Neural progenitor cell (in vitro differentiated cells): ENCODE data around the gene CAPZB. TPM values are rescaled to one million over a fixed set of nuclear protein-coding genes. Genes with fewer than 3 reads are reported as not detected.
A peak's percentile ranks its signal among the peaks of the same experiment; 100 is the strongest.

Experiments
- DNase-seq: peaks from one replicate; pipeline ENCODE4 v3.0.0-alpha.2; 2016; ENCODE audit warnings: low spot score
- H2AFZ ChIP-seq: fragments of 200-600 bp; sonication (generic); replicated peaks from 2 replicates; pipeline ENCODE4 v1.6.1; 2016; ENCODE audit warnings: antibody characterized with exemption
- H3F3A ChIP-seq: fragments of 200-600 bp; sonication (generic); 2 replicates; pipeline ENCODE4 v1.6.1; 2016; ENCODE audit warnings: antibody characterized with exemption, low read depth
- H3K27ac ChIP-seq: fragments of 200-600 bp; sonication (generic); 2 replicates; pipeline ENCODE4 v1.5.1; 2016; ENCODE audit warnings: mild to moderate bottlenecking
- H3K27me3 ChIP-seq: fragments of 200-600 bp; sonication (generic); 2 replicates; pipeline ENCODE4 v1.6.1; 2016; ENCODE audit warnings: mild to moderate bottlenecking, moderate library complexity
- H3K36me3 ChIP-seq: fragments of 200-600 bp; sonication (generic); 2 replicates; pipeline ENCODE4 v1.5.1; 2016
- H3K4me1 ChIP-seq: fragments of 200-600 bp; sonication (generic); 2 replicates; pipeline ENCODE4 v1.6.1; 2016; ENCODE audit warnings: mixed run types
- H3K4me2 ChIP-seq: fragments of 200-600 bp; sonication (generic); 2 replicates; pipeline ENCODE4 v1.6.1; 2016
- H3K4me3 ChIP-seq: fragments of 200-600 bp; sonication (generic); 2 replicates; pipeline ENCODE4 v1.5.1; 2016
- H3K79me2 ChIP-seq: fragments of 200-600 bp; sonication (generic); 2 replicates; pipeline ENCODE4 v1.6.1; 2016; ENCODE audit warnings: low read depth
- H3K9ac ChIP-seq: fragments of 200-600 bp; sonication (generic); 2 replicates; pipeline ENCODE4 v1.6.1; 2016
- H3K9me3 ChIP-seq: fragments of 200-600 bp; sonication (generic); 2 replicates; pipeline ENCODE4 v1.5.1; 2016; ENCODE audit warnings: low read depth
- H4K20me1 ChIP-seq: fragments of 200-600 bp; sonication (generic); 2 replicates; pipeline ENCODE4 v1.6.1; 2016; ENCODE audit warnings: low read depth
- H3K27ac Mint-ChIP-seq: 3 replicates; pipeline ENCODE4 v1.8.0; 2021; ENCODE audit warnings: mixed read lengths
- H3K27me3 Mint-ChIP-seq: 2 replicates; pipeline ENCODE4 v1.8.0; 2022; ENCODE audit warnings: low read depth, mild to moderate bottlenecking, inconsistent platforms, moderate library complexity, mixed read lengths; ENCODE audit not compliant: insufficient read depth
- H3K36me3 Mint-ChIP-seq: 3 replicates; pipeline ENCODE4 v1.8.0; 2021; ENCODE audit warnings: mixed read lengths
- H3K4me1 Mint-ChIP-seq: 3 replicates; pipeline ENCODE4 v1.8.0; 2021; ENCODE audit warnings: mixed read lengths
- H3K4me3 Mint-ChIP-seq: 3 replicates; pipeline ENCODE4 v1.8.0; 2021; ENCODE audit warnings: mild to moderate bottlenecking, moderate library complexity, mixed read lengths
- H3K9me3 Mint-ChIP-seq: 3 replicates; pipeline ENCODE4 v1.8.0; 2020; ENCODE audit warnings: mixed read lengths
- EZH2 ChIP-seq: fragments of 200-600 bp; sonication (generic); IDR thresholded peaks from 2 replicates; pipeline ENCODE4 v1.6.1; 2017; ENCODE audit warnings: antibody characterized with exemption, mild to moderate bottlenecking, moderate library complexity
- EZH2phosphoT487 ChIP-seq: fragments of 200-600 bp; sonication (generic); IDR thresholded peaks from 2 replicates; pipeline ENCODE4 v1.6.1; 2017; ENCODE audit warnings: antibody characterized with exemption
- total RNA-seq: library from RNA; depleted of rRNA; stranded (reverse); fragments of >200 nt; gene quantifications from 2 replicates; pipeline ENCODE4 v1.2.3, GENCODE V29; 2015; ENCODE audit warnings: low replicate concordance
- TF ChIP-seq, protein P1 (sequence below): fragments of 200-600 bp; sonication (generic); IDR thresholded peaks from 2 replicates; pipeline ENCODE4 v1.5.1; 2017; ENCODE audit warnings: antibody characterized with exemption, mild to moderate bottlenecking

Gene CAPZB
- total RNA-seq, 1 donor from 2014 or later: 134 TPM

DNA sequence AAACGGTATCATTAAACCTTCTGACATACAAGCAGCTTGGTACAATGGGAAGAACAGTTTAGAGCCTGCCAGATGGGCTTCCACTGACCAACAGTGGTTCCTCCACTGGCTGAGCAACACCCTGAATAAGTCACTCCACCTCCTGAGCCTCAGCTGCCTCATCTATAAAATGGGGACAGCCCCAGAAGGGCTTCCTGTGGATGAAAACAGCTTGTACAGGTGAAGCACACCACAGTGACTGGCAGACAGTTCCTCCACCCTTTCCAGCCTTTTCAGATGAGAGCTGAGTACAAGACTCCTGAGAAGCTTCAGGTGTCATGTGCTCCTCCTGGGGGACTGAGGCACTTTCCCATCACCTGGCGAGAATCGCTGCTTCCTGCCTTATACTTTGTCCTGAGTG, 2.1 kb downstream of the CAPZB start:
- Histone ChIP-seq H3K4me1 (peaks cover 40% of the 10 kb centered on the region), H3K4me2 (peak overlapping the region; percentile 99), H3K9me3 (no peaks in the 10 kb centered on the region), H3K27me3 (no peaks in the 10 kb centered on the region), H3K4me3 (peak overlapping the region; percentile 90), H3K27ac (no peak overlapping the region), H2AFZ (no peak overlapping the region), H3F3A (peaks cover 15% of the 10 kb centered on the region), H3K79me2 (peaks cover 74% of the 10 kb centered on the region), H4K20me1 (peaks cover 68% of the 10 kb centered on the region), H3K36me3 (no peaks in the 10 kb centered on the region), H3K9ac (no peak overlapping the region)
- Mint-ChIP-seq H3K4me3 (peak overlapping the region; percentile 97), H3K9me3 (no peaks in the 10 kb centered on the region), H3K4me1 (peaks cover 57% of the 10 kb centered on the region), H3K27ac (no peak overlapping the region), H3K27me3 (peaks cover 4% of the 10 kb centered on the region), H3K36me3 (peaks cover 7% of the 10 kb centered on the region)
- TF ChIP-seq EZH2 (no peak), EZH2phosphoT487 (no peak)
- TF ChIP-seq, protein P1, sequence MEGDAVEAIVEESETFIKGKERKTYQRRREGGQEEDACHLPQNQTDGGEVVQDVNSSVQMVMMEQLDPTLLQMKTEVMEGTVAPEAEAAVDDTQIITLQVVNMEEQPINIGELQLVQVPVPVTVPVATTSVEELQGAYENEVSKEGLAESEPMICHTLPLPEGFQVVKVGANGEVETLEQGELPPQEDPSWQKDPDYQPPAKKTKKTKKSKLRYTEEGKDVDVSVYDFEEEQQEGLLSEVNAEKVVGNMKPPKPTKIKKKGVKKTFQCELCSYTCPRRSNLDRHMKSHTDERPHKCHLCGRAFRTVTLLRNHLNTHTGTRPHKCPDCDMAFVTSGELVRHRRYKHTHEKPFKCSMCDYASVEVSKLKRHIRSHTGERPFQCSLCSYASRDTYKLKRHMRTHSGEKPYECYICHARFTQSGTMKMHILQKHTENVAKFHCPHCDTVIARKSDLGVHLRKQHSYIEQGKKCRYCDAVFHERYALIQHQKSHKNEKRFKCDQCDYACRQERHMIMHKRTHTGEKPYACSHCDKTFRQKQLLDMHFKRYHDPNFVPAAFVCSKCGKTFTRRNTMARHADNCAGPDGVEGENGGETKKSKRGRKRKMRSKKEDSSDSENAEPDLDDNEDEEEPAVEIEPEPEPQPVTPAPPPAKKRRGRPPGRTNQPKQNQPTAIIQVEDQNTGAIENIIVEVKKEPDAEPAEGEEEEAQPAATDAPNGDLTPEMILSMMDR: no peak
- DNase-seq: no peak

DNA sequence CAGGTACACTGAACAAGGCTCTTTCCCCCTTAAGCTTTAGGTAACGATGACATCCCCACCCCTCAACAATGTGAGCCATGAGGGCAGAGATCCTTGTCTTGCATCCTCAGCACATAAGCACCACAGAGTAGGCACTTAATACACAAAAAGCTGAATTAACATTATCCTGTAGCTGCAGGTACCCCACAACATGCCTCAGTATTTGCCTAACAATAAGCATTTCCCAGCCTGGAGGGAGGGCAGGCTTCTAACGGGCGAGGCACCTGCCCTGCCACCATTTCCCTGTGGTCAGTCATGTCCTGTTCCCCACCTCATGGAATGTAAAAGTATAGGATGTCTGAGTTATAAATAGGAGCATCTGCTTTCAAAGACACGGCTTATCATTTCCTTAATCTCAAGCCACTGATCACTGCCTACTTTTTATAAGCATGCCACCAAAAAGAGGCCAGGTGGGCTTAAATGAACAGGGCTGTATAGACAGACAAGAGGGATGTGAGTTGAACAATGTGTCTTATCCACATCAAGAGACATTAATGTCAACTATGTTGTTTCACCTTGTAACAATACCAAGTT, 3.4 kb downstream of the CAPZB start:
- Histone ChIP-seq H3K36me3 (no peaks in the 10 kb centered on the region), H3K27me3 (no peaks in the 10 kb centered on the region), H3K4me2 (peak overlapping the region; percentile 21), H3F3A (peaks cover 13% of the 10 kb centered on the region), H2AFZ (no peak overlapping the region), H3K4me3 (no peak overlapping the region), H3K9ac (no peak overlapping the region), H3K9me3 (no peaks in the 10 kb centered on the region), H3K4me1 (peaks cover 40% of the 10 kb centered on the region), H4K20me1 (peaks cover 81% of the 10 kb centered on the region), H3K79me2 (peaks cover 87% of the 10 kb centered on the region), H3K27ac (no peak overlapping the region)
- H3K27ac Mint-ChIP-seq: no peak overlapping the region
- TF ChIP-seq, protein P1: no peak
- no peak for TF ChIP-seq EZH2phosphoT487
- H3K4me3 Mint-ChIP-seq: peak overlapping the region; percentile 24
- DNase-seq: no peak
- no peaks in the 10 kb centered on the region for H3K9me3 Mint-ChIP-seq
- peaks cover 7% of the 10 kb centered on the region for H3K36me3 Mint-ChIP-seq
- H3K27me3 Mint-ChIP-seq: peaks cover 4% of the 10 kb centered on the region
- peaks cover 64% of the 10 kb centered on the region for H3K4me1 Mint-ChIP-seq

DNA sequence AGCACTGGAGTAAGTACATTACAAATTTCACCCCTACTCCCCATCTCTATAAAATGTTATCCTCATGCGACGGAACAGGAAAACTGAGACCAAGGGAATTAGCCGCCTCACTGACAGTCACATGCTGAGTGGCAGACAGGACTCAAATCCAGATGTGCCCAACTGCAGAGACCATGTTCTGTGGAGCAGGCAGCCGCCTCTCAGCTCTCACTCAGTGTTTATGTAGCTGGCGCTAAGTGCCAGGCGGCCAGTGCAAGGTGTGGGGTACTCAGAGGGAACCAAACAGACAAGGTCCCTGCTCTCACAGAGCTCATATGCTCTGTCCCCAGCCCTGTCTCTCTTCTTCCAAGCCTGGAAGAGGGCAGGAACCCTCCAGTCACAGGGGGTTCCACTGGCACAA, 5.1 kb downstream of the CAPZB start:
- Mint-ChIP-seq H3K27me3 (no peaks in the 10 kb centered on the region), H3K36me3 (peaks cover 10% of the 10 kb centered on the region), H3K27ac (no peak overlapping the region), H3K4me1 (peaks cover 58% of the 10 kb centered on the region), H3K9me3 (no peaks in the 10 kb centered on the region), H3K4me3 (no peak overlapping the region)
- Histone ChIP-seq H3K79me2 (peaks cover 100% of the 10 kb centered on the region), H3K9me3 (no peaks in the 10 kb centered on the region), H3K27ac (no peak overlapping the region), H4K20me1 (peaks cover 97% of the 10 kb centered on the region), H3K27me3 (no peaks in the 10 kb centered on the region), H3K4me2 (peak overlapping the region; percentile 17), H2AFZ (no peak overlapping the region), H3K9ac (peak overlapping the region; percentile 16), H3F3A (no peaks in the 10 kb centered on the region), H3K4me1 (peaks cover 40% of the 10 kb centered on the region), H3K4me3 (no peak overlapping the region), H3K36me3 (no peaks in the 10 kb centered on the region)
- DNase-seq: no peak
- TF ChIP-seq EZH2 (no peak), EZH2phosphoT487 (no peak)
- TF ChIP-seq, protein P1: no peak
